Activated CD4-positive, alpha-beta T cell treated with anti-CD3 and anti-CD28 coated beads for 36 hours (primary cell): ENCODE results near the gene KCNJ14. TPM values are rescaled to one million over a fixed set of nuclear protein-coding genes. Genes with fewer than 3 reads are reported as not detected.
A peak's percentile ranks its signal among the peaks of the same experiment; 100 is the strongest.

Experiments
- ATAC-seq: fragments of 200-7000 bp; cut with Tn5 transposase; one replicate; pipeline ENCODE4 v1.10.0; 2021; ENCODE audit warnings: mild to moderate bottlenecking, moderate library complexity
- CTCF ChIA-PET: fragments of 350-600 bp; sonication (Branson Sonifier 250); formaldehyde crosslinking; loops from one replicate; lab custom pipeline; 2021; ENCODE audit warnings: antibody characterized with exemption; lab: Charles Lee
- POLR2A ChIA-PET: fragments of 350-600 bp; sonication (Branson Sonifier 250); formaldehyde crosslinking; loops from one replicate; lab custom pipeline; 2021; ENCODE audit warnings: antibody characterized with exemption, inconsistent platforms; lab: Charles Lee
- DNase-seq: peaks from one replicate; pipeline ENCODE4 v3.0.0-alpha.2; 2020
- H3K27ac Mint-ChIP-seq: one replicate; pipeline ENCODE4 v1.8.0; 2021; ENCODE audit warnings: mixed read lengths
- H3K27me3 Mint-ChIP-seq: one replicate; pipeline ENCODE4 v1.8.0; 2021; ENCODE audit warnings: mixed read lengths
- H3K36me3 Mint-ChIP-seq: one replicate; pipeline ENCODE4 v1.8.0; 2021; ENCODE audit warnings: low read depth, mixed read lengths
- H3K4me1 Mint-ChIP-seq: one replicate; pipeline ENCODE4 v1.8.0; 2021; ENCODE audit warnings: mixed read lengths
- H3K4me3 Mint-ChIP-seq: one replicate; pipeline ENCODE4 v1.8.0; 2021; ENCODE audit warnings: mild to moderate bottlenecking, moderate library complexity, mixed read lengths
- H3K9me3 Mint-ChIP-seq: one replicate; pipeline ENCODE4 v1.8.0; 2021; ENCODE audit warnings: low read depth, mixed read lengths
- intact Hi-C, 2 experiments: fragments of 100-400 bp; cut with DNase I in 1 of 2; cut with micrococcal nuclease in 1 of 2; formaldehyde crosslinking; loops; one replicate each; pipeline versions ENCODE4 v1.14.2 to v1.15.1; 2022 to 2024; cut with DNase I, micrococcal nuclease
- total RNA-seq, 2 experiments: library from RNA; stranded (reverse); gene quantifications; one replicate each; pipeline ENCODE4 v1.2.3, GENCODE V29; 2021

KCNJ14 gene
- total RNA-seq, 2 experiments from 2014 or later, result 0.86 to 1.1 TPM

DNA sequence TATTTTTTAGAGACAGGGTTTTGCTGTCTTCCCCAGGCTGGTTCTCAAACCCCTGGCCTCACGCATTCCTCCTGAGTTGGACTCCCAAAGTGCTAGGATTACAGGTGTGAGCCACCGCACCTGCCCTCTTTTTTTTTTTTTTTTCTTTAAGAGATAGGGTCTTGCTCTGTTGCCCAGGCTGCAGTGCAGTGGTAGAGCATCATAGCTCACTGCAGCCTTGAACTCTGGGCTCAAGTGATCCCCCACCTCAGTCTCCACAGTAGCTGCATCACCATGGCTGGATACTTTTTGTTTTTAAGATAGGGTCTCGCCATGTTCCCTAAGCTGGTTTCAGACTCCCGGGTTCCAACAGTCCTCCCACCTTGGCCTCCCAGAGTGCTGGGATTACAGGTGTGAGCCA lies 1.5 kb downstream of the KCNJ14 start:
- Mint-ChIP-seq H3K9me3 (no peaks in the 10 kb centered on the region), H3K36me3 (peaks cover 24% of the 10 kb centered on the region), H3K4me3 (no peak overlapping the region), H3K27ac (no peak overlapping the region), H3K4me1 (no peaks in the 10 kb centered on the region), H3K27me3 (no peaks in the 10 kb centered on the region)
- ATAC-seq, result no peak
- DNase-seq, result no peak
- CTCF ChIA-PET, result interaction anchor here (0.5 kb wide), 1 partner anchor 67 kb away, joined by 4 read pairs; no protein-coding TSS in a partner anchor
- intact Hi-C loops, result no loop called here
- POLR2A ChIA-PET, result interaction anchor here (1.1 kb wide), 1 partner anchor 11 kb away, joined by 3 read pairs; the partner anchor contains the start of gene GRWD1

DNA sequence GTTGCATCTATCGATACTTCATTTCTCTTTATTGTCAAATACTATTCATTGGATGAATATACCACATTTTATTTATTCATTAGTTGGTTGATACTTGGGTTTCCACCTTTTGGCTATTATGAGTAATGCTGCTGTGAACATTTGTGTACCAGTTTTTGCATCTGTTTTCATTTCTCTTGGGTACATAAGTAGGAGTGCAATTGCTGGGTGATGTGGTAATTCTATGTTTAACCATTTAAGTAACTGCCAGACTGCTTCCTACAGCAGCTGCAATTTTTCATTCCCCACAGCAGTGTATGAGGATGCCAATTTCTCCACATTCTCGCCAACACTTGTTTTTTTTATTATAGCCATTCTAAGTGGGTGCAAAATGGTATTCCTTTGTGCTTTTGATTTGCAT lies 2.6 kb downstream of the KCNJ14 start:
- POLR2A ChIA-PET, result no interaction called here

GRCh38 chr19:48461651-48461981 lies 6.2 kb downstream of the KCNJ14 start:
- intact Hi-C loops, result no loop called here
- peaks cover 2% of the 10 kb centered on the region for H3K4me1 Mint-ChIP-seq
- DNase-seq, result no peak
- H3K4me3 Mint-ChIP-seq, result no peak overlapping the region
- H3K27me3 Mint-ChIP-seq, result no peaks in the 10 kb centered on the region
- no peaks in the 10 kb centered on the region for H3K9me3 Mint-ChIP-seq
- ATAC-seq, result no peak
- ChIA-PET POLR2A (interaction anchor here (0.6 to 1.0 kb wide), 2 partner anchors 10 to 27 kb away, joined by 3 to 4 read pairs; no protein-coding TSS in a partner anchor), CTCF (no interaction called here)
- H3K27ac Mint-ChIP-seq, result no peak overlapping the region
- H3K36me3 Mint-ChIP-seq, result peaks cover 20% of the 10 kb centered on the region

More for the DNA sequence above, 2.6 kb downstream of the KCNJ14 start:
- no peaks in the 10 kb centered on the region for H3K9me3 Mint-ChIP-seq
- H3K27ac Mint-ChIP-seq, result no peak overlapping the region
- H3K4me1 Mint-ChIP-seq, result no peaks in the 10 kb centered on the region
- H3K4me3 Mint-ChIP-seq, result no peak overlapping the region
- no peaks in the 10 kb centered on the region for H3K27me3 Mint-ChIP-seq
- CTCF ChIA-PET, result no interaction called here
- ATAC-seq (no peak), DNase-seq (no peak)
- intact Hi-C loops, result no loop called here
- peaks cover 26% of the 10 kb centered on the region for H3K36me3 Mint-ChIP-seq

- ChIA-PET CTCF (interaction anchor here (0.7 to 1.2 kb wide), 2 partner anchors 13 to 148 kb away, joined by 3 to 6 read pairs; no protein-coding TSS in a partner anchor), POLR2A (interaction anchor here (0.6 kb wide), 1 partner anchor 10 kb away, joined by 4 read pairs; no protein-coding TSS in a partner anchor)
- ATAC-seq (peak; percentile 60), DNase-seq (peak; percentile 43)
- intact Hi-C loops, result no loop called here
- H3K9me3 Mint-ChIP-seq, result no peaks in the 10 kb centered on the region
- H3K27me3 Mint-ChIP-seq, result no peaks in the 10 kb centered on the region
- H3K36me3 Mint-ChIP-seq, result peaks cover 17% of the 10 kb centered on the region
- H3K4me3 Mint-ChIP-seq, result no peak overlapping the region
- H3K4me1 Mint-ChIP-seq, result peaks cover 2% of the 10 kb centered on the region
- H3K27ac Mint-ChIP-seq, result no peak overlapping the region
Observed at GRCh38 chr19:48461982-48462655, 6.7 kb downstream of the KCNJ14 start.

GRCh38 chr19:48465215-48465614 lies 9.8 kb downstream of the KCNJ14 start:
- ATAC-seq, result no peak
- Mint-ChIP-seq H3K27ac (no peak overlapping the region), H3K36me3 (peaks cover 10% of the 10 kb centered on the region), H3K27me3 (no peaks in the 10 kb centered on the region), H3K4me1 (peaks cover 17% of the 10 kb centered on the region), H3K4me3 (no peak overlapping the region), H3K9me3 (no peaks in the 10 kb centered on the region)
- no peak for DNase-seq
- intact Hi-C loops, result loop anchor here in 1 of 2 experiments (5.0 kb wide), 1 partner anchor 143 kb away; a partner anchor contains a TSS
- POLR2A ChIA-PET, result no interaction called here
- CTCF ChIA-PET, result no interaction called here

- intact Hi-C loops, result loop anchor here in 1 of 2 experiments (5.0 kb wide), 1 partner anchor 144 kb away; a partner anchor contains a TSS
Observed at GRCh38 chr19:48466561-48467325, 11.4 kb downstream of the KCNJ14 start.

GRCh38 chr19:48468772-48469288 lies 13.5 kb downstream of the KCNJ14 start:
- H3K27me3 Mint-ChIP-seq, result no peaks in the 10 kb centered on the region
- ATAC-seq (peak; percentile 93), DNase-seq (peak; percentile 99)
- ChIA-PET CTCF (interaction anchor here (1.9 kb wide), 1 partner anchor 21 kb away, joined by 11 read pairs; no protein-coding TSS in a partner anchor), POLR2A (no interaction called here)
- peaks cover 23% of the 10 kb centered on the region for H3K4me1 Mint-ChIP-seq
- H3K4me3 Mint-ChIP-seq, result peak overlapping the region; percentile 86
- intact Hi-C loops, result loop anchor here (1.0 to 5.0 kb wide), 21 partner anchors 11 to 659 kb away; partner anchors contain the start of genes GRWD1 (in 2 of the 2), SYNGR4 (in 2 of the 2), FTL (in 1 of the 2) and KDELR1 (in 1 of the 2)
- peak overlapping the region; percentile 85 for H3K27ac Mint-ChIP-seq
- H3K36me3 Mint-ChIP-seq, result peaks cover 9% of the 10 kb centered on the region
- H3K9me3 Mint-ChIP-seq, result no peaks in the 10 kb centered on the region

More at GRCh38 chr19:48466561-48467325, 11.4 kb downstream of the KCNJ14 start:
- peaks cover 10% of the 10 kb centered on the region for H3K36me3 Mint-ChIP-seq
- ATAC-seq, result no peak
- POLR2A ChIA-PET, result no interaction called here
- no peaks in the 10 kb centered on the region for H3K27me3 Mint-ChIP-seq
- H3K4me3 Mint-ChIP-seq, result no peak overlapping the region
- no peaks in the 10 kb centered on the region for H3K9me3 Mint-ChIP-seq
- CTCF ChIA-PET, result interaction anchor here (1.0 to 1.9 kb wide), 2 partner anchors 15 to 23 kb away, joined by 3 to 11 read pairs; no protein-coding TSS in a partner anchor
- H3K27ac Mint-ChIP-seq, result no peak overlapping the region
- DNase-seq, result no peak
- peaks cover 23% of the 10 kb centered on the region for H3K4me1 Mint-ChIP-seq

DNA sequence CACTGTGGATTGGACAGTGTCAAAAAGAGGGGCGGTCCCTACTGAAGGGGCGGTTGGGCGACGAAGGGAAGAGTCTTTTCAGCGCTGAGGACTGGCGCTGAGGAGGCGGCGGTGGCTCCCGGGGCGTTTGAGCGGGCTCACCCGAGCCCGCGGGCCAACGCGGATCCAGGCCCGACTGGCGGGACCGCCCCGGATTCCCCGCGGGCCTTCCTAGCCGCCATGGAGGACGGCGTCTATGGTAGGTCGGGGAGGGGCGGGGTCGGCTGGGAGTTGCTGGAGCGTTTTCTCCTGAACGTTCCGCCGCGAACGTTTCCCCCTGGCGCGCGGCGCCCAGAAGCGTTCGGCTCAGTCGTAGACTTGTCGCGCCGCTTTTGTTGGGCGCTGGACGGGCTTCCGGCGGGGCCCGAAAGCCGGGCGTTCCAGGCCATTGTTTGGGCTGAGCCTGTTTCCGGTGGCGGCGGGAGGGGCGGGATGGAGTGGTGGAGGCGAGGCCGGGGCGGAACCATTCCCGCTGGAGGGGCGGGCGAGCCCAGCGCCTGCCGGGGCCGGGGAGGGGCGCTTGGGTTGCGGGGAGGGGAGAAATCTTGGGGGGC lies 14.0 kb downstream of the KCNJ14 start, which contains the start of gene CYTH2:
Gene CYTH2 (plus strand): TSS at position 81 of the 593 bp plus-strand sequence. CDS start 139 bp downstream, at position 220.
- ChIA-PET POLR2A (interaction anchor here (0.8 kb wide), 1 partner anchor 106 kb away, joined by 4 read pairs; the partner anchor contains the start of genes SYNGR4 and TMEM143), CTCF (interaction anchor here (0.6 to 1.8 kb wide), 5 partner anchors 20 to 209 kb away, joined by 3 to 9 read pairs (median 3); no protein-coding TSS in a partner anchor)
- Mint-ChIP-seq H3K27me3 (no peaks in the 10 kb centered on the region), H3K9me3 (no peaks in the 10 kb centered on the region), H3K4me1 (peaks cover 23% of the 10 kb centered on the region), H3K4me3 (peak within 1 kb of the TSS; percentile 86), H3K36me3 (peaks cover 10% of the 10 kb centered on the region), H3K27ac (peak within 1 kb of the TSS; percentile 85)
- peak; percentile 21 for ATAC-seq
- intact Hi-C loops, result loop anchor here (1.0 to 5.0 kb wide), 21 partner anchors 11 to 659 kb away; partner anchors contain the start of genes SYNGR4 (in 2 of the 2), FTL (in 1 of the 2), GRWD1 (in 1 of the 2) and KDELR1 (in 1 of the 2)
- DNase-seq, result peak; percentile 86

- intact Hi-C loops, result loop anchor here (1.0 to 5.0 kb wide), 21 partner anchors 10 to 658 kb away; partner anchors contain the start of genes SYNGR4 (in 2 of the 2), FTL (in 1 of the 2), GRWD1 (in 1 of the 2) and KDELR1 (in 1 of the 2)
- H3K4me3 Mint-ChIP-seq, result peak overlapping the region; percentile 86
- ChIA-PET CTCF (interaction anchor here (0.5 to 1.8 kb wide), 8 partner anchors 19 to 1206 kb away, joined by 3 to 9 read pairs (median 3); no protein-coding TSS in a partner anchor), POLR2A (interaction anchor here (0.6 to 0.8 kb wide), 2 partner anchors 106 to 914 kb away, joined by 3 to 4 read pairs; partner anchors contain the start of genes SYNGR4 and TMEM143)
- peak overlapping the region; percentile 31 for H3K27ac Mint-ChIP-seq
- H3K36me3 Mint-ChIP-seq, result peaks cover 11% of the 10 kb centered on the region
- DNase-seq (no peak), ATAC-seq (no peak)
- no peaks in the 10 kb centered on the region for H3K27me3 Mint-ChIP-seq
- no peaks in the 10 kb centered on the region for H3K9me3 Mint-ChIP-seq
- H3K4me1 Mint-ChIP-seq, result peaks cover 21% of the 10 kb centered on the region
Observed at GRCh38 chr19:48469934-48470680, 14.7 kb downstream of the KCNJ14 start.

DNA sequence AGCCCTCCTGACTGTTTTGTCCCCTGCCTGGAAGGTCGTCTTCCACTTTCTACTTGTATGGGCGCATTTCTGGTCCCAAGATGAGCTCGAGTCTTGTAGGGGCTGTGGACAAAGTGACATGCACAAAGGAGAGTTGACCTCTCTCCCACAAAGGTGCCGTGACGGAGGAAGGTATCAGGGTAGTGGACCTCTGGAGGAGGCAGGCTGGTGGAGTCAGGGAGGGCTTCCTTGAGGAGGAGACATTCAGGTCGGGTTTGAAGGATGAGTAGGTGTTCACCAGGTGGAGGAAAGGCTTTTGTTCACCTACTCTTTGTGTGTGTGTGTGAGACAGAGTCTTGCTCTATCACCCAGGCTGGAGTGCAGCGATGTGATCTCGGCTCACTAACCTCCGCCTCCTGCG lies 15.5 kb downstream of the KCNJ14 start:
- Mint-ChIP-seq H3K4me1 (peaks cover 21% of the 10 kb centered on the region), H3K27ac (no peak overlapping the region), H3K27me3 (no peaks in the 10 kb centered on the region), H3K4me3 (peak overlapping the region; percentile 86), H3K9me3 (no peaks in the 10 kb centered on the region), H3K36me3 (peaks cover 11% of the 10 kb centered on the region)
- DNase-seq (no peak), ATAC-seq (no peak)
- ChIA-PET POLR2A (no interaction called here), CTCF (interaction anchor here (0.6 to 1.8 kb wide), 4 partner anchors 19 to 1205 kb away, joined by 4 to 9 read pairs (median 4); no protein-coding TSS in a partner anchor)
- intact Hi-C loops, result no loop called here
